GM19099 (cell line): ENCODE data around the gene RNU5B-1.

ENCODE experiments used
- POLR2A ChIP-seq: IDR thresholded peaks from 3 replicates; pipeline ENCODE4 v1.6.1; 2011; ENCODE audit warnings: low read depth; ENCODE audit not compliant: insufficient read length; ENCODE audit errors: extremely low read depth

Gene RNU5B-1

DNA sequence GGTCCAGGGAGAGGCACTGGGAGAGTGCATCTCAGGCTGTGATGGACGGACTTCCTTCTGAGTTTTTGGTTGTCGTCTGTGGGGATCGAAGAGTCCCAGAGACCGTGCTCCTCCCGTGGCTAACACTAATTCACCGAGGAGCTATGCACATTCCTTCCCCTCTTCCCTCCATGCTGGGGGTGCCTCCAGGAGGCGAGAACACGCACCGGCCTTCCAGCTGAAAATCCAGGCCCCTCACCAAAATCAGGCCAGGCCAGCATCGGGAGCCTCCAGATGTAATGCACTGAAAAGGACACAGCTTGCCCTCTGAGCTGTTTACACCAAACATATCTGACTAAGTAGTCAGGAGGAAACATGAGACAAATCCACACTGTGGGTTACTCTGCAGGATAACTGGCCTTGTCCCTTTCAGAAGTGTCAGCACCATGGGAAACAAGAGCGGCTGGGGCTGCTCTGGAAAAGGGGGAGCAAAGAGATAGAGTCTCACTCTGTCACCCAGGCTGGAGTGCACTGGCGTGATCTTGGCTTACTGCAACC lies 5.5 kb downstream of the RNU5B-1 start:
- no peak for TF ChIP-seq POLR2A

DNA sequence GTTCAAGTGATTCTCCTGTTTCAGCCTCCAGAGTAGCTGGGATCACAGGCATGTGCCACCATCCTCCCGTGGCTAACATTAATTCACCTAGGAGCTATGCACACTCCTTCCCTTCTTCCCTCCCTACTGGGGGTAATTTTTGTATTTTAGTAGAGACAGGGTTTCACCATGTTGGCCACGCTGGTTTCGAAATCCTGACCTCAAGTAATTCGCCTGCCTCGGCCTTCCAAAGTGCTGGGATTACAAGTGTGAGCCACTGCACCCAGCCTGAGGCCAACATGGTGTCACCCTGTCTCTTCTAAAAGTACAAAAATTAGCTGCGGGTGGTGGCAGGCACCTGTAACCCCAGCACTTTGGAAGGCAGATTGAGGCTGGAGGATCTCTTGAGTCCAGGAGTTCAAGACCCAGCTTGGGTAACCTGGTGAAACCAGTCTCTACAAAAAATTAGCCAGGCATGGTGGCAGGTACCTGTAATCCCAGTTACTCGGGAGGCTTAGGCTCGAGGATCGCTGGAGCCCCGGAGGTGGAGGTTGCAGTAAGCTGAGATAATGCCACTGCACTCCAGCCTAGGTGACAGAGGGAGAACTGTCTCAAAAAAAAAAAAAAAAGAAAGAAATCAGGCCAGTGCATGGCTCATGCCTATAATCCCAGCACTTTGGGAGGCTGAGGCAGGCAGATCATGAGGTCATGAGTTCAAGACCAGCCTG lies 6.1 kb downstream of the RNU5B-1 start:
- no peak for TF ChIP-seq POLR2A

GRCh38 chr15:65311760-65312159 lies 7.3 kb downstream of the RNU5B-1 start:
- no peak for TF ChIP-seq POLR2A

GRCh38 chr15:65312400-65312916 lies 8.0 kb downstream of the RNU5B-1 start:
- no peak for TF ChIP-seq POLR2A

- no peak for TF ChIP-seq POLR2A
These were observed 14.4 kb downstream of the RNU5B-1 start for GRCh38 chr15:65318870-65319356.

DNA sequence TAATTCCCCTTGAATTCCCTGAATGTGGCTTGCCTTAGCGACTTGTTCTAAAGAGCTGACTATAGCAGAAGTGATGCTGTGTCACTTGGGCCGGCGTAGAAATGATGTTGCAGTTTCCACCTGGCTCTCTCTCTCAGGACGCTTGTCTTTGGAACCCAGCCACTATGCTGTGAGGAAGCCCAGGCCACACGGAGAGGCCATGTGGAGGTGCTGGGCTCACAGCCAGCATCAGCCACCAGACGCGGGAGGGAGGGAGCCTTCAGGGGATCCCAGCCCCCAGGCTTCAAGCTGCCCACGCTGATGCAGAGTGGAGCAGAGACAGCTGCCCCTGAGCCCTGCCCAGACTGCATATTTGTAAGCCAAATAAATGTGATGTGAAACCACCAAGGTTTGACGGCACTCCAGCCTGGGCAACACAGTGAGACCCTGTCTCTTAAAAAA lies 18.6 kb downstream of the RNU5B-1 start:
- TF ChIP-seq POLR2A: no peak

DNA sequence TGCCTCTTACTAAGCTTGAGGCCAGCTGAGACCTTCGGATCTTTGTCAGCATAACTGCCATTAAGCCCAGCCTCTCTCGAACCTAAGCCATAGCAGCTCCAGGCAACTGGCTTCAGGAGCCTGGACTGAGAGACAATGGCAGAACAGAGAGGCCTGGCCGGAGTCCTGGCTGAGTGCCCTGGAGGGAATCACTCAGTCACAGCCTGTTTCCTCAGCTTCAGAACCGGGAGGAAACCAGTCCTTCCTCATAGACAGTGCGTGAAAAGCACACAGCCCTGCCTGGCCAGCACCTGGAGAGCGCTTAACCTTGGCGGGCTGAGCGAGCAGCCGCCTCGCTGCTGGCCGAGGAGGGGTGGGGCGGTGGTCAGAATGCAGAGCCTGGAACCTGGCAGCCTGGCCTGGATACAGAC lies 21.6 kb downstream of the RNU5B-1 start:
- TF ChIP-seq POLR2A: no peak

DNA sequence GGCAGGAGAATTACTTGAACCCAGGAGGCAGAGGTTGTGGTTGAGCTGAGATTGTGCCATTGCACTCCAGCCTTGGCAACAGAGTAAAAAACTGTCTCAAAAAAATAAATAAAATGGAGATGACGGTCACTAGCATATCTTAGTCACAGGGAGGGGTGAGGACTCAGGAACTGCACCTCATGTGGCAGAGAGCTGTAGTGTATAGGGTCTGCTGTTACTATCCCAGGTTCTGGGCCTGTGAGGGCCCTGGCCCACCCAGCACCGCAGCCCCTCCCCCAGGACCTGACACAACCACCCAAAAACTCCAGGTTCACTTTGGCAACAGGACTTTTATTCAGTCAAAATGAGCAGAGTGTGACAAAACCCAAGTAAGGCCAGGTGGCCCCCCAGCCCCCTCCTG lies 22.3 kb downstream of the RNU5B-1 start:
- no peak for TF ChIP-seq POLR2A

DNA sequence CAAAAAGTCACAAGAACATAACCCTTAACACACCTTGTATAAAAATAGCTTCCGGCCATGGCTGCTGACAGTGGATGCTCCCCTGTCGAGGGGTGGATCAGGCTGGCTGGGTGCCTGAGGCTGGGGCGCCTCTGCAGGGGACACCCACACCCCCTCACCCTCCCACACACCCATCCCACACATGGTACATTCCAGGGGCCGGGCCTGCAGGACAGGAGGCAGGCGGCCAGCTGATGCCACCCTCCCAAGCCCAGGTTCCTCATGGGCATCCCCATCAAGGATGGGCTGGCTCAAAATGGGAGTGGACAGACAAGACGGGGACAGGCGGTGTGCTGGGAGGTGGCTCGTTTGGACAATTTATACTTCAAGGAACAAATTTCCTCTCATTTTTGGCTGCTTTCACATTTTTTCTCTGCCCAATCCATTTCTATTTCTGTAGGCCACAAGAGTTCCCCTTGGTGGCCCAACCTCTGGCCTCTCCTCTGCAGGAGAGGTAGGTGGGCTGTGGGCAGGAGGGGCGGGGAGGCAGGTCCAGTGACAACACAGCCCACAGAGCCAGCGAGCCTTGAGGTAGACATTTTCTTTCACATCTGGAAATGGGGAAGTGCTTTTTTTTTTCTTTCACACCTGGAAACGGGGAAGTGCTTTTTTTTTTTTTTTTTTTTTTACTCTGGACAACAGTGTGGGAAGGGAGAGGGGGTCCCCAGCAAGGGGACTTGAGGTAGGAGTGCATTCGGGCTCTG lies 23.3 kb downstream of the RNU5B-1 start:
- no peak for TF ChIP-seq POLR2A

DNA sequence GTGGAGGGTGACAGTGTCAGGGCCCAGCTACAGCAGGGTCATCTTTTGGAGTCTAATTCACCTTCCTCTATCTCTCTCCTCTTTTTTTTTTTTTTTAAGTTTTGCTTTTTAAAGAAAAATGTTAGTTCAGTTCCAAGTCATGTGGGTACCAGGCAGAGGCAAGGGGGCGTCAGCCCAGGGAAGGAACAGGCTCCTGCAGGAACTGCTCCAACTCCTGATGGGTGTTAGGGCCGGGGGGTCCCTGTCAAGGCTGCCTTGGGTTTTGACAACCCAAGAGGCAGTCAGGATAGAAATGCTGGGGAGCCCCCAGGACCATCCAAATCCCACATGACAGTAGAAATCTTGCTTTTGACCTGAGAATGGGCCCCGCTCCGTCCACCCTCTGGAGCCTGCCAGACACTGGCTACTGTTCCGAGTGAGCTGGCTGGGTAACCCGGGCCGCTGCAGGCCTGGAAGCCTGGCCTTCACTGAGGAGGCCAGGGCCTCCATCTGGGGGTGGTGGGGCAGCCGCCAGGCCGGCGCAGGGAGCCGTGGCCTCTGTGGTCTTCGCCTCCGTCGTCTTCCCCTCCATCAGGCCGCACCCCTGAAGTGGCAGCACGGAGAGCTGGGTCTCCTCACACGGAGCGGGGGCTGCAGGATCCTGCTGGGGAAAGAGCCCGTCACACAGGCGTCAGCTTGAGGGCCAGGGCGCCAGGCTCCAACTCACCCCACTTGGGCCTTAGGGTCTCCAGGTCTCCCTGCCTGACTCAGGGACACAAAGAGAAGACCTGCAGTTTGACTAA lies 24.2 kb downstream of the RNU5B-1 start:
- TF ChIP-seq POLR2A: no peak

DNA sequence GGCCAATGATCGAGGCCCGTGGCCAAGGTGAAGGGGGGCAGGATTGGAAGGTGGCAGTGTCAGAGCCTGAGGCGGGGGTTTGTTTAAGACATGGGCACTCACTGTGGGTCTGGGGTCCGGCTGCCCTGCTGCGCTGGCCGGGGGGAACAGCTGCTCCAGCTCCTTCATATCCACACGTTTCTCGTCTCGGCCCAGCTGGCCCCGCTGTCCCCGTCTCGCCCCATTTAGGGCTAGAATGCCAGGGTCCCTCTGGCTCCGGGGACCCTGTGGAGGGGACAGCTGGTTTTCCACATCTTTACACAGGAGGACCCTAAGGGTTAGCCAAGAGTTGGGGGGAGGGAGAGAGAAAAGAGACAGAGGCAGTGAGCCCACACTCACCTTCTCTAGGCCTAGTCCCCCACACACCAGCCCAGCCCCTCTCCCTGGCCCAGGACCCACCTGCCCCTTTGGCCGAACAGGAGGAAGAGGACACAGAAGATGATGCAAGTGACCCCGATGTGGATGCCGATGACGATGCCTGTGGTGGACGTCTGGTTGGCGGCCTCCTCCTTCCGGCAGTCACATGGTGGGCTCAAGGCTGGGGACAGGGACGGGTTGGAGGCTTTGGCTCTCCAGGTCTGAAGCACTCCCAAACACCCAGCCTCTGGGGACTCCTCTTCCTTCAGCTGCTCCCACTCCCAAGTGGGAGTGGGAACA lies 25.0 kb downstream of the RNU5B-1 start:
- no peak for TF ChIP-seq POLR2A

- TF ChIP-seq POLR2A: no peak
These were observed 25.7 kb downstream of the RNU5B-1 start for GRCh38 chr15:65329984-65330735.

DNA sequence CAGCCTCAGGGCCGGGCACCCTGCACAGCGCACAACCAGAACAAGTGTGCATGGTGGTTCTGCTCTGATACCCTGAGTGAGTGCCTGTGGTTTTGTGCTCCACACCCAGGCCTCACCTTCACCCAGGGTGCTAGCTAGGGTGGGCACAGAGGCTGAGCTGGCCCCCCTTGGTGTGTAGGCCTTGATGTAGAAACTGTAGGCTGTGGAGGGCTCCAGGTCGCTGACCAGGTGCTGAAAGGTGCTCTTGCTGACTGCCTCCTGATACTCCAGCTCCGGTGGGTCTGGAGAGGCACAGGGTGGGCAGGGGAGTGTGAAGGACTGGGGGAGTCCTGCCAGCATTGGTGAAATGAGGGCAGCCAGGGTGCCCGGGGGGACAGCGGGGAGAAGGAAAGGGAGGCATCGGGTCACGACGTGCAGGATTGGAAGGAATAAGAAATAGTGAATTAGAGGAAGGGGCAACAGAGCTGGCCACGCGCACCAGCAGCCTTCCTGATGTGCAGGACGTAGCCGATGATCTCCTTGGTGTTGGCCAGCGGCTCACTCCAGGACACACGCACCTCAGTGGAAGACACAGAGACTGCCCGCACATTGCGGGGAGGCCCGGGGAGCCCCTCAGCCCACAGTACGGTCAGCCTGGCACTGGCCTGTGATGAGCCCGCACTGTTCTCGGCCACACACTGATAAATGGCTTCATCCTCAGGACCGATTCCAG lies 26.6 kb downstream of the RNU5B-1 start:
- no peak for TF ChIP-seq POLR2A
